ENCODE results near the gene ZSCAN10.

Gene ZSCAN10

DNA sequence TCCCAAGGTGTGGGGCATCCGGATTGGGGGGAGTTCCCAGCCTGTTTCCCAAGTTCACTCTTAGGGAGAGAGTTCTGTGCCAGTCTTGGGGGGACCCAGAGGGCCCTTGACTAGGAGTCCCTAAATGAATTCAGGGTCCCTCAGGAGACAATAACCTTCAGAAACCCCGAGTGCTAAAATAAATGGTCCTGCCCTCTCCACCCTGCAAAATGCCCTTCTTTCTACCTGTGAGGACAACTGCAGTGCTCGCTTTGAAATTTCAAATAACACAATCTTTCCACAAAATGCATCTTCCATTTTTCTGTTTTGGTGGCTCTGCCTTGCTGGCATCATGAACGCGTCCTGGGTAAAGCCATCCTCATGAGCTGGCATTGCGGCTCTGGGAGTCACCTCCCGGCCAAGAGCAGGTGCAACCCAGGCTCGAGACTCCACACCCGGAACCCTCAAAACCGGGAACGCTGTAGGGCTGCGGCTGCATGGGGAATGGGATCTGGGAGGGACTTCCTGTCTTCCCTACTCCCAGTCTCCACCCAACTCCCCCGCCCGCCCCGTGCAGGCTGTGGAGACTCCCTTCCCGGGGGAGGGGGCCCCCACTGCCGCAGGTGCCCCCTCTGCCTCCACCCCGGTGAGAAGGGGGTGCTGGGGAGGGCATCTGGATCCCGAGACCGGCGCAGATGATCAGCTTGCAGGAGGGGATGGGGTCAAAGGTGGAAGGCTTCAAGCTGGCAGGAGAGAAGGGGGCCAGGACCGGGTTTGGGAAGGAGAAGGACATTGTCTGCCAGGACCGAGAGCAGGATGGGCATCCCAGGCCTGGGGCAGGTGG is 13.2 kb upstream of the ZSCAN10 start, which contains the start of gene ZNF205:
Gene ZNF205 (plus strand): TSS at position 529 of the 823 bp plus-strand sequence. CDS start 845 bp downstream, outside the sequence.
- no peak for DNase-seq (ENCODE audit: low read depth in 1 of 2, low spot score in 1 of 2)

DNA sequence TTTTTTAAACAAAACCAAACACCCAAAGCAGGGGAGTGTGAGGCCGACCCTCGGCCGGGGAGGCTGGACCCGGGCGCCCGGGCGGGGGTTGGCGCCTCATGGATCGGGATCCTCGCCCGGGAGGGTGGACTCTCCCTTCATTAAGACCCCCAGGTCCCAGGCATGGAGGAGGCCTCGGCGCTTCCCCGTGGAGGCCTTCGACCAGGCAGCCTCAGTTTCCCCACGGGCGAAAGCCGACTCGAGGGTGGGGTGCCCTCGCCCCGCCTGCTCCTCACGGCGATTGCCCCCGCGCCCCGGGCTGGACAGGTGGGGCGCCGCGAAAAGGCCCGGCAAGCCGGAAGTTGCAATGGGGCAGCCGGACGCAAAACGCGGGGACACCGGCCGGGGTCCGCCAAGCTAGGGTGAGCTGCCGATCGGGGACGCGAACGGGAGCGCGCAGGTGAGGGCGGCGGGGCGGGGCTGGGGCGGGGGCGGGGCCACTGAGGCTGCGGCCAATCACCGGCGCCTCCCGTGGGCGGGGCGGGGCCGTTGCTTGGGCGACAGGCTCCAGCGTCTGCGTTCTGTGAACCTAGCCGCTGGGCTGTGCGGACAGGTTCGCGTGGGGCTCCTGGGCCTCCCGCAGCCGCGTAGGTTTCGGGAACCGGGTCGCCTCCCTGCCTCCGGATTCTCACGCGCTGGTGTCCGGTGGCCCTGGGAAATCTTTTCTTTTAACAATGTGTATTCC is 7.3 kb upstream of the ZSCAN10 start:
- peak; percentile 82 to 87 for DNase-seq (ENCODE audit: low read depth in 1 of 2, low spot score in 1 of 2)

DNA sequence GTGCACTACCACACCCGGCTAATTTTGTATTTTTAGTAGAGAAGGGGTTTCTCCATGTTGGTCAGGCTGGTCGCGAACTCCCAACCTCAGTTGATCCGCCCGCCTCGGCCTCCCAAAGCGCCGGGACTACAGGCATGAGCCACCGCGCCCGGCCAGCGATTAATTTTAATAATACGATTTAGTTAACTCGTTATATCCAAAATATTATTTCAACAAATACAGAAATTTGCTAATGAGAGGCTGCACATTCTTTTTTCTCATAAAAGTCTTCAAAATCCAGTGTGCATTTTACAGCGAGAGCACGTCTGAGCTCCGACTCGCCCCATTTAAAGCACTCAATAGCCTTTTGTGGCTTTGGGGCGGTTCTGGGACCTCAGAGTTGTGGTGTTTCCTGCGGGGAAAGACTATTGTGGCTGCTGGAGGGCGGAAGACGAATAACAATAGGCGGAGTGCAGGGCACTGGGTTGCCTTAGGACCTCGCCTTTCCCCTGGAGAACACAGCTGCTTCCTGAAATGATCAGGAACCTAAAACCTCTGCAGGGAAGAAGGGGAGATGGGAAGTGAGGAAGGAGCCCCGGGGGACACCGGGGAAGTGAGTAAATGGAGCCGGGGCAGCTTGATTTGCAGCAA is 2.9 kb upstream of the ZSCAN10 start:
- no peak for DNase-seq (ENCODE audit: low read depth in 1 of 2, low spot score in 1 of 2)

DNA sequence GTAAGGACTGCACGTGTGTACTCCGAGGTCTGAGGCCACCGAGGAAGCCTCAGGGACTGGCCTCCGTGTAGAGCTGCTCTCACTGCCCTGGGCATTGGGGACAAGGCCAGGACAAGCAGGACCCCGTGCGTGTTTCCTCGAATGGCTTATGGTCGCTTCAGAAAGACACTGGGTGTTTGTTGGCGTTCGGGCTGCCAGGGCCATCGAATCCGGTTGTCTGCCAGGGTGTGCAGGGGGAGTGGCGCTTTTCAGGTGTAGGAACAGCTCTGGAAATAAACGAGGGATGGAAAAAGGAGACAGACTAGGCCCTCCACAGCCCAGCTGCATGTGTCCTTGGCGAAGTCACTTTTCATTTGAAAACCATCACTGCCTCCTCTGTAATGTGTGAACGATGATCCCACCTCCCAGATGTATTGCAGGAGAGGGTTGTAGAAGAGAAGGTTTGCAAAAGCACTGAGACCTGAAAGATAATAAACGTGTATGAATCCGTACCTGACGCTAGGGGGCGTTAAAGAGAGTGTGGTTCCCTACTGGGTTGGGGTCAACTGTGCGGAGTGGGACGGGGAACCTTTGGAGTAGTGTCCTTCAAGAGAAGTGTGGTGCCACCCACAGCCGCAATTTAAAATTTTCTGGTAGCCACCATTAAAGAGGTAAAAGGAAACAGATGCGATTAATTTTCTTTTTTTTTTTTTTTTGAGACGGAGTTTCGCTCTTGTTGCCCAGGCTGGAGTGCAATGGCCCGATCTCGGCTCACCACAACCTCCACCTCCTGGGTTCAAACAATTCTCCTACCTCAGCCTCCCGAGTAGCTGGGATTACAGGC is 2.1 kb upstream of the ZSCAN10 start:
- no peak for DNase-seq (ENCODE audit: low read depth in 1 of 2, low spot score in 1 of 2)

DNA sequence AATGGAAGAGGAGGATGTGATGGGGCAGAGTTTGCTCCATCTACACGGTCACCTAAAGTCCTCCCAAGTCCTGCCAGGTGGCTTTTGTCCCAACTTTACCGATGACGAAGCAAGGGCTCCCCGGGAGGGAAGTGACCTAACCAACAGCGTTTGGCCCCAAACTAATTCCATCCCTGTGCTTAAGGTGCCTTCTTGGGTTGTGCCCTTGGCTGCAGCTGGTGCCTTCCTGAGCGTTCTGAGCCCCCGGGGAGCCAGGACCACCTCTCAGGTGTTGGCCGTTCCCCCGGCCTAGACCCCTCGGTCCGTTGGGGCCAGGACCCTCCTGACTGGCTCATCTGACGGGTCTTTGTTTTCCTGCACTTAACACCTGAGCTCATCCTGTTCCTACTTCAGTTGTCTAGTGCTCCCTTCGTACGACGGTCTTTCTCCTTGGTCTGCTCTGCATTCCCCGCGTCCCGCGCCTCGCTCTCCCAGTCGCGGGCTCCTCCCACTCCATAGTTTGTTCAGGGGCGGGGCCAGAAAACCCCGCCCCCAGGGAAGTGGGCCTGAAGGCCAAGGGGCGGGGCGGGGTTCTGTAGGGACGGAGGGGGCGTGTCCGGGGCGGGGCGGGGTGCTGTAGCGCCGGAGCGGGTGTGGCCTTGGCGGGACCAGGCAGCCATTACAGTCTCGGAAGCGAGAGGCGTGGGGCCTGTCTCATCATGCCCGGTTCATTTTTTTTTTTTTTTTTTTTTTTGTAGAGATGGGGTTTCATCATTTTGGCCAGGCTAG is 822 bp upstream of the ZSCAN10 start:
- DNase-seq (ENCODE audit: low read depth in 1 of 2, low spot score in 1 of 2), result peak; percentile 80 to 92

DNA sequence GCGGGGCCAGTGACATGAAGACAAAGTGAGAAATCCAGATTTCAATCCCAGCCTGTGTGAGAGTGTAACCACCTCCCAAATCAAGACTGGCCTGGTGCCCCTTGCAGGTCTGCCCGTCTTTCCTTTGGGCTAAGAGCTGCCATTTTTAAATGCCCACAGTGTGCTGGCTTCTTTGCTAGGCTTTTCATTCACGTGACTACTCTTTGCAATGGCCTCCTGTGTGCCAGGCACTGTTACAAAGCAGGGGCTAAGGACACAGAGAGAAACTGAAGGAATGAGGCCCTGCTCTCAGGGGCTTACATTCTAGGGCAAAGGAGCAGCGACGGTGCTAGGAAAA is 269 bp upstream of the ZSCAN10 start:
- no peak for DNase-seq (ENCODE audit: low read depth in 1 of 2, low spot score in 1 of 2)

DNA sequence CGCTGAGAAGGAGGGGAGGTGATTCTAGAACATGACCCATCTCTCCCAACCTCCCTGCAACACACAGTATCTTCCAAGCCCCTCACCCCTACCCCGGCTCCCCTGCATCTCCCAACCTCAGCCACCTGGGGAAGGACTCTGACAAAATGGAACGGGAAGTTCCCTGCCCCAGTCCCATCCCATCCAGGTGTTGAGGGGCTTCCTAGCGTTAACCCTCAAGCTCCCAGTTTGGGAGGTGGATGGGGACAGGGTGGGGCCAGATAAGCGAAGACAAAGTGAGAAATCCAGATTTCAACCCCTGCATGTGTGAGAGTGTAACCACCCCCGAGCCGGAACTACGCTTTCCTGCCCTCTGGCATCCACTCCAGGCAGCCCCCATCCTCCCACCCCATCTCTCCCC is 1.8 kb downstream of the ZSCAN10 start:
- DNase-seq (ENCODE audit: low read depth in 1 of 2, low spot score in 1 of 2), result no peak

DNA sequence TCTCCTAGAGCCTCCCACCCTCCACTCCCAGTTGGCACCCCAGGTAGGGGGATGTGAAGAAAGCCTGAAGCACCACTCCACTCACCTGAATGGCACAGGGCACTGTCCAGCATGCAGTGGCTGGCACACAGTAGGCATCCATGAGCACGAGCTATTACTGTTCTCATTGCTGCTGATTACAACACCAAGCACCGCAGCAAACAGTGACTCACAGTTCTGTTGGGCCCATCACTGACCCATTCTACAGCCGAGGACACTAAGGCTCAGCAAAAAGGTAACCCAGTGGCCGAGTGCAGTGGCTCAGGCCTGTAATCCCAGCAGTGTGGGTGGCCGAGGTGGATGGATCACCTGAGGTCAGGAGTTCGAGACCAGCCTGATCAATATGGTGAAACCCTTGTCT is 2.7 kb downstream of the ZSCAN10 start:
- DNase-seq (ENCODE audit: low read depth in 1 of 2, low spot score in 1 of 2), result no peak

- DNase-seq (ENCODE audit: low read depth in 1 of 2, low spot score in 1 of 2), result no peak
These were observed 3.2 kb downstream of the ZSCAN10 start for GRCh38 chr16:3095869-3096268.

GRCh38 chr16:3094289-3095027 is 4.6 kb downstream of the ZSCAN10 start:
- DNase-seq (ENCODE audit: low read depth in 1 of 2, low spot score in 1 of 2), result no peak

DNA sequence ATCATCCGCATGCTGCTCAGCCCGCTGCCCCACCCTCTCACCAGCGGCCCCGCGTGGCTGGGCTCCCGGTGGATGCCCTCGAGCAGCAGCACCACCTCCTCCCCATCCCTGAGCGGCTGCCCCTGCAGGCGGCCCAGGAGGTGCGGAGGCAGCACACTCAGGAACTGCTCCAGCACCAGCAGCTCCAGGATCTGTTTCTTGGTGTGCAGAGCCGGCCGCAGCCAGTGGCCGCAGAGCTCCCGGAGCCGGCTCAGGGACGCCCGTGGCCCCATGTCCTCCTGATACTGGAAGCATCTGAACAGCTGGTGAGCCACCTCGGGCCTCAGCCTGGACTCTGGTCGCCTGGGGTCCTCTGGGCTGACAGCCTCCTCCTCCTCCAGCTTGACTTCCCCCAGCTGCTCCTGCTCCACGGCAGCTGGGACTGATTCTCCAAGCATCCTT is 6.6 kb downstream of the ZSCAN10 start:
- DNase-seq (ENCODE audit: low read depth in 1 of 2, low spot score in 1 of 2), result no peak

DNA sequence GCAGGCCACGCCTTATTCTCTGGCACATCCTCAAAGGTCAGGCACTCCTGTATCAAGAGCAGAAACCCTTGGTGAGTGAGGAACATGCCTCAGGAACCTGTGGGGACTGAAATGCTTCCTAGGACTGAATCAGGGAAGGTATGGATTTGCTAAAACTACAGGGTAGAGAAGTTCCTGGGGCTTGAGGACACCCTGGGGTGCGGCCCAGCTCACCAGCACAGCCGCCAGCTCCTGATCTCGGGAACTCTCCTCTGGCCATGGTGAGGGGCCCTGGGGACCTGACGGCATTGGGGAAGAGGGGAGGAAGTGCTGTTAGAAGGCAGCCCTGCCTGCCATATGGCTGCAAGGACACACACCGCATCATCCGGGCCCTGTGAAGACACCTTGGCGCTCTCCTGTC is 7.5 kb downstream of the ZSCAN10 start:
- DNase-seq (ENCODE audit: low read depth in 1 of 2, low spot score in 1 of 2), result no peak

- no peak for DNase-seq (ENCODE audit: low read depth in 1 of 2, low spot score in 1 of 2)
These were observed 9.1 kb downstream of the ZSCAN10 start for GRCh38 chr16:3089717-3090592.

GRCh38 chr16:3088925-3089716 is 10.0 kb downstream of the ZSCAN10 start:
- no peak for DNase-seq (ENCODE audit: low read depth in 1 of 2, low spot score in 1 of 2)

DNA sequence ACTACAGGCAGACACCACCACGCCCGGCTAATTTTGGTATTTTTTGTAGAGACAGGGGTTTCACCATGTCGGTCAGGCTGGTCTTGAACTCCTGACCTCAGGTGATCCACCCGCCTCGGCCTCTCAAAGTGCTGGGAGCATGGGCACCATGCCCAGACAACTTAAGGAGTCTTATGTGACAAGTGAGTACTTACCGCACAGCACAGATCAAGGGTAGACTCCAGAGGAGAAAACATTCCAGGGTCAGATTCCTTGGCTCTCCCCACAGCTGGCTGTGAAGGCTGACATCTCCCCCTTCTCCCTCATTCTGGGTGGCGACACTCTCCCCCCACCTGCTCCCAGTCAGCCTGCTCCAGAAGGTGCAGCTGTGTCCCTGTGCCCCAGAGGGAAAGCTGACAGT is 10.6 kb downstream of the ZSCAN10 start:
- no peak for DNase-seq (ENCODE audit: low read depth in 1 of 2, low spot score in 1 of 2)

DNA sequence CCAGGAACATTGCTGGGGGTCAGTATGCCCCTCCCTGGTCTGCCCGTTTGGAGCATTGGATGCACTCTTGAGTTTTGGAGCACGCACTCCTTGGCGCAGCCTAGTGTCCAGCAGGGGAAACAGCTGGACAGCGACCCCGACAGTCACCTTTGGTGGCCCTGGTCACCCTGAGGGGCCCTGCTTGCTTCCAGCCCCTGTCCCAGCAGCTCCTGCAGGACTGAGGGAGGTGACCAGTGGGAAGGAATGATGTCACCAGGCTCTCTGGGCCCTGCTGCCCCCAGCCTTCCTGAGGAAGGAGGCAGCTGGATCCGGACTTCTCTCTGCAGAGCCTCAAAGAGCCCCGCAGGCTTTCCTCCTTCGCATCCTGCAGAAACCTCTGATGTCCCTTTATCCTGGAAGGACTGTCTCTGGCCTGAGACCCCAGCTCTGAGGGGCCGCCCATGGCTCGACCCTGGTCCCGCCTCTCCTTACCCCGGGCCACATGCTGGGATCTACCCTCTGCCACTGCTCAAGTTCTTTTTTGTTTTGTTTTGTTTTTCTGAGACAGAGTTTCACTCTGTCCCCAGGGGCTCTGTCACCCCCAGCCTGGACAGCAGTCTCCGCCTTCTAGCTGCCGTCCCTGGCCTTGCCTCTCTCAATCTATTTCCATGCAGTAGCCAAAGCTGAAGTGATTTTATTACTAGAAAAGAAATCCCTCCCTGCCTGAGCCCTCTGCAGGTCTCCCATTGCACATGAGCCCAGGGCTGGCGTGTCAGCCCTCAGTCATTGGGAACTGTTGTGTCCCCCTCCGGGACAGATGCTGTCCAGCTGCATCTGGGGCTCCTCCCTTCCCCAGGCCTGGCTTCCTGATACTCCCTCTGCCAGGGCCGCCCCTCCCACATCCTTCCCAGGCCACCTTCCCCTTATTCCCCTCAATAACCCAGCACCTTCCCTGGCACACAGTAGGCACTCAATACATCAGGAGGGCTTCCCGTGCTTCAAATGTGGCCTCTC is 11.6 kb downstream of the ZSCAN10 start:
- no peak for DNase-seq (ENCODE audit: low read depth in 1 of 2, low spot score in 1 of 2)

Measured in stimulated activated CD4-positive, alpha-beta T cell treated with anti-CD3 and anti-CD28 coated beads, Interleukin-15, amount 100 ng/mL, for 1 hour (primary cell).